GM12878 (cell line): ENCODE data around the gene ACTL7A. TPM values are rescaled to one million over a fixed set of nuclear protein-coding genes. Genes with fewer than 3 reads are reported as not detected.

ENCODE experiments used
- ATAC-seq: fragments of 200-7000 bp; cut with Tn5 transposase; 3 replicates; pipeline ENCODE4 v1.9.1; 2020; ENCODE audit warnings: mild to moderate bottlenecking, moderate library complexity
- BruUV-seq: library from RNA; stranded (reverse); fragments of 400-500 nt; replicated peaks from 2 replicates; lab custom pipeline; 2021; lab: Mats Ljungman, UMichigan
- CTCF ChIA-PET: fragments of 300-600 bp; sonication (Branson Sonifier 250); formaldehyde crosslinking; extraction: SDS; loops from one replicate; lab custom pipeline; 2021; ENCODE audit warnings: inconsistent platforms; lab: Yijun Ruan, JAX
- POLR2A ChIA-PET: fragments of 350-600 bp; formaldehyde crosslinking; extraction: SDS; loops from one replicate; lab custom pipeline; 2021; ENCODE audit warnings: inconsistent platforms; lab: Charles Lee
- RAD21 ChIA-PET: fragments of 300-600 bp; sonication (Branson Sonifier 250); formaldehyde crosslinking; loops from one replicate; lab custom pipeline; 2023; ENCODE audit warnings: antibody characterized with exemption; ENCODE audit not compliant: unreplicated experiment; lab: Charles Lee
- SMC1A ChIA-PET: fragments of 300-600 bp; sonication (Branson Sonifier 250); formaldehyde crosslinking; loops from one replicate; lab custom pipeline; 2023; ENCODE audit not compliant: unreplicated experiment, uncharacterized antibody; lab: Charles Lee
- DNase-seq: peaks from one replicate; pipeline ENCODE4 v3.0.0-alpha.2; 2011; ENCODE audit warnings: low read depth, low spot score
- FAIRE-seq: peaks from 3 replicates; lab custom pipeline; 2011; peaks lifted over from hg19 to GRCh38; lab: Jason Lieb, UNC
- H2AFZ ChIP-seq: 2 replicates; pipeline ENCODE4 v1.6.0; 2011; ENCODE audit warnings: low read depth, low read length, control low read depth; ENCODE audit not compliant: control insufficient read depth
- H3K27ac ChIP-seq: 2 replicates; pipeline ENCODE4 v1.5.1; 2011; ENCODE audit warnings: control low read depth; ENCODE audit not compliant: control insufficient read depth, insufficient read depth
- H3K27me3 ChIP-seq, 2 experiments: replicated peaks in 1 of 2; 2 replicates each; pipeline versions ENCODE4 v1.6.0 to v1.6.1; 2011; ENCODE audit warnings: low read length in 1 of 2; ENCODE audit not compliant: control insufficient read depth in 2 of 2, insufficient read depth in 2 of 2
- H3K36me3 ChIP-seq, 2 experiments: 2 replicates each; pipeline ENCODE4 v1.5.1; 2011; ENCODE audit warnings: low read length in 1 of 2; ENCODE audit not compliant: control insufficient read depth in 2 of 2, insufficient read depth in 2 of 2
- H3K4me1 ChIP-seq: 2 replicates; pipeline ENCODE4 v1.6.1; 2011; ENCODE audit warnings: mild to moderate bottlenecking, low read length, moderate library complexity, mixed read lengths; ENCODE audit not compliant: control insufficient read depth, insufficient read depth
- H3K4me2 ChIP-seq: 2 replicates; pipeline ENCODE4 v1.6.0; 2011; ENCODE audit warnings: control low read depth; ENCODE audit not compliant: control insufficient read depth, insufficient read depth
- H3K4me3 ChIP-seq: fragments of 200-600 bp; sonication (generic); 2 replicates; pipeline ENCODE4 v1.5.1; 2016
- H3K79me2 ChIP-seq: 2 replicates; pipeline ENCODE4 v1.6.0; 2011; ENCODE audit warnings: low read length; ENCODE audit not compliant: control insufficient read depth, insufficient read depth
- H3K9ac ChIP-seq: 2 replicates; pipeline ENCODE4 v1.8.0; 2011; ENCODE audit warnings: low read length, control low read depth, mixed read lengths; ENCODE audit not compliant: control insufficient read depth, insufficient read depth
- H3K9me3 ChIP-seq: replicated peaks from 3 replicates; pipeline ENCODE4 v1.5.1; 2011; ENCODE audit warnings: mild to moderate bottlenecking, low read length; ENCODE audit not compliant: control insufficient read depth, insufficient read depth
- H4K20me1 ChIP-seq: 2 replicates; pipeline ENCODE4 v1.6.0; 2011; ENCODE audit not compliant: control insufficient read depth, insufficient read depth
- CHD4 ChIP-seq: fragments of 200-600 bp; sonication (generic); IDR thresholded peaks from 2 replicates; pipeline ENCODE4 v1.6.1; 2016; ENCODE audit warnings: mild to moderate bottlenecking
- ESRRA ChIP-seq: IDR thresholded peaks from 2 replicates; pipeline ENCODE4 v1.6.1; 2012; ENCODE audit warnings: mild to moderate bottlenecking, low read length, improper control_type of control experiment
- POLR2A ChIP-seq: IDR thresholded peaks from 2 replicates; pipeline ENCODE4 v1.6.1; 2011; ENCODE audit warnings: low read depth, mild to moderate bottlenecking, low read length
- RAD21 ChIP-seq: IDR thresholded peaks from 2 replicates; pipeline ENCODE4 v1.6.1; 2011; ENCODE audit warnings: mild to moderate bottlenecking, low read depth, low read length, moderate library complexity; ENCODE audit not compliant: insufficient read depth
- RELB ChIP-seq: fragments of 450-650 bp; IDR thresholded peaks from 2 replicates; pipeline ENCODE4 v1.6.1; 2017; ENCODE audit warnings: low read depth, mild to moderate bottlenecking, moderate library complexity
- SIX5 ChIP-seq: IDR thresholded peaks from 2 replicates; pipeline ENCODE4 v1.6.1; 2011; ENCODE audit warnings: mild to moderate bottlenecking, low read depth, low read length, moderate library complexity; ENCODE audit not compliant: severe bottlenecking
- SRF ChIP-seq, 2 experiments: IDR thresholded peaks; 2 replicates each; pipeline ENCODE4 v1.6.1; 2011; ENCODE audit warnings: low read depth in 2 of 2, low read length in 2 of 2, mild to moderate bottlenecking in 1 of 2, moderate library complexity in 1 of 2
- SUPT20H ChIP-seq: IDR thresholded peaks from 2 replicates; pipeline ENCODE4 v1.6.1; 2011; ENCODE audit warnings: low read depth, mild to moderate bottlenecking, low read length, moderate library complexity, borderline replicate concordance; ENCODE audit not compliant: control insufficient read depth
- ZBED1 ChIP-seq: IDR thresholded peaks from 2 replicates; pipeline ENCODE4 v1.6.1; 2016; ENCODE audit warnings: borderline replicate concordance
- WGBS: methylation state at CpG from one replicate; pipeline ENCODE4 v1.1.6; 2016; ENCODE audit warnings: low lambda C conversion rate; ENCODE audit not compliant: insufficient replicate concordance, insufficient coverage; ENCODE audit errors: missing lambda C conversion rate; 5-methylcytosine and 5-hydroxymethylcytosine counted together
- in situ Hi-C: fragments of 300-500 bp; cut with MboI; formaldehyde crosslinking; loops from 9 replicates; pipeline ENCODE4 v1.14.3; 2018; ENCODE audit warnings: mixed read lengths
- intact Hi-C: fragments of 100-400 bp; cut with micrococcal nuclease; formaldehyde crosslinking; loops from one replicate; pipeline ENCODE4 v1.14.2; 2022; ENCODE audit not compliant: unreplicated experiment
- polyA plus RNA-seq, 11 experiments: library from polyadenylated mRNA; depleted of rRNA in 4 of 11; unstranded in 6 of 11; stranded (reverse) in 5 of 11; fragments of >200 nt; fragmentation: Nextera tagmentation in 4 of 11; fragmentation: Illumina TruSeq in 1 of 11; extraction: Ambion mirVana in 4 of 11; extraction: Trizol in 1 of 11; gene quantifications; 1 replicate in 1 of 11; 2 replicates in 10 of 11; pipeline versions ENCODE4 v1.2.1 to v1.2.3, GENCODE V29; 2011 to 2016; ENCODE audit warnings: inconsistent platforms in 2 of 11, missing spikeins in 2 of 11, low read depth in 1 of 11
- total RNA-seq, 4 experiments: library from RNA; depleted of rRNA in 3 of 4; stranded (reverse); fragments of >200 nt in 3 of 4; fragmentation: Illumina TruSeq in 1 of 4; extraction: Trizol in 1 of 4; gene quantifications; 2 replicates each; pipeline versions ENCODE4 v1.2.1 to v1.2.3, GENCODE V29; 2013 to 2021
- TF ChIP-seq, protein P1 (sequence below): fragments of 450-650 bp; IDR thresholded peaks from 2 replicates; pipeline ENCODE4 v1.6.1; 2016; ENCODE audit warnings: mild to moderate bottlenecking
- TF ChIP-seq, protein P2 (sequence below): fragments of 450-650 bp; IDR thresholded peaks from 2 replicates; pipeline ENCODE4 v1.6.1; 2017; ENCODE audit warnings: borderline replicate concordance
- TF ChIP-seq, protein P3 (sequence below): fragments of 450-650 bp; IDR thresholded peaks from 2 replicates; pipeline ENCODE4 v1.6.1; 2016; ENCODE audit warnings: mild to moderate bottlenecking, moderate library complexity, borderline replicate concordance
- TF ChIP-seq, protein P4 (sequence below): fragments of 450-650 bp; formaldehyde crosslinking; IDR thresholded peaks from 2 replicates; pipeline ENCODE4 v1.4.0; 2022; ENCODE audit warnings: mild to moderate bottlenecking, moderate library complexity

ACTL7A gene
- total and polyA plus RNA-seq, 10 of the 15 experiments (the other 5 are each of a cell fraction or from before 2014, with no cell fraction given): not detected

DNA sequence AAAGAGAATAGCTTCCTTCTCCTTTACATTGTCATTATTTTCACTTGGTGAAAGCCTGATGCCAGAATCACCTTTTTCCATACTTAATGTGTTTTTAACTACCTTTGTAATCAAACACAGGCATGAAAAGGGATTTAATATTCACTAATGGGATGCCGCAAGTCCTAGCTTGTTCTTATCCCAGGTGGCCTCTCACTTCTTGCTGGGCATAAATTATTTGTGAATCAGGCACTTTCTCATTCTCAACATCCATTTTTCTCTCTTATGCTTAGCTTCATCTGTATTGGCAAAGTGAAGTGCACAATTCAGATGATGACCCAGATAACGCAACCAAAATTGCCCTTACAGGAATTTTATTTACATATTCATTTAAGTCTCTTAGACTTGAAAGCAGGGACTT is 17.2 kb upstream of the ACTL7A start:
- H3K4me2 ChIP-seq: no peak overlapping the region
- H3K9me3 ChIP-seq: no peaks in the 10 kb centered on the region
- no peak for DNase-seq
- BruUV-seq: no TSS peak
- no peak overlapping the region for H3K9ac ChIP-seq
- H3K27ac ChIP-seq: no peak overlapping the region
- no peak for ATAC-seq
- SMC1A ChIA-PET: no interaction called here
- intact Hi-C loops: loop anchor here (10.0 kb wide), 1 partner anchor 60 kb away; no protein-coding TSS in a partner anchor
- no peak for FAIRE-seq
- TF ChIP-seq, protein P1, sequence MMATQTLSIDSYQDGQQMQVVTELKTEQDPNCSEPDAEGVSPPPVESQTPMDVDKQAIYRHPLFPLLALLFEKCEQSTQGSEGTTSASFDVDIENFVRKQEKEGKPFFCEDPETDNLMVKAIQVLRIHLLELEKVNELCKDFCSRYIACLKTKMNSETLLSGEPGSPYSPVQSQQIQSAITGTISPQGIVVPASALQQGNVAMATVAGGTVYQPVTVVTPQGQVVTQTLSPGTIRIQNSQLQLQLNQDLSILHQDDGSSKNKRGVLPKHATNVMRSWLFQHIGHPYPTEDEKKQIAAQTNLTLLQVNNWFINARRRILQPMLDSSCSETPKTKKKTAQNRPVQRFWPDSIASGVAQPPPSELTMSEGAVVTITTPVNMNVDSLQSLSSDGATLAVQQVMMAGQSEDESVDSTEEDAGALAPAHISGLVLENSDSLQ: no peak
- TF ChIP-seq, protein P2, sequence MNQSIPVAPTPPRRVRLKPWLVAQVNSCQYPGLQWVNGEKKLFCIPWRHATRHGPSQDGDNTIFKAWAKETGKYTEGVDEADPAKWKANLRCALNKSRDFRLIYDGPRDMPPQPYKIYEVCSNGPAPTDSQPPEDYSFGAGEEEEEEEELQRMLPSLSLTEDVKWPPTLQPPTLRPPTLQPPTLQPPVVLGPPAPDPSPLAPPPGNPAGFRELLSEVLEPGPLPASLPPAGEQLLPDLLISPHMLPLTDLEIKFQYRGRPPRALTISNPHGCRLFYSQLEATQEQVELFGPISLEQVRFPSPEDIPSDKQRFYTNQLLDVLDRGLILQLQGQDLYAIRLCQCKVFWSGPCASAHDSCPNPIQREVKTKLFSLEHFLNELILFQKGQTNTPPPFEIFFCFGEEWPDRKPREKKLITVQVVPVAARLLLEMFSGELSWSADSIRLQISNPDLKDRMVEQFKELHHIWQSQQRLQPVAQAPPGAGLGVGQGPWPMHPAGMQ: no peak
- TF ChIP-seq SUPT20H (no peak), ESRRA (no peak), POLR2A (no peak), CHD4 (no peak), RELB (no peak), ZBED1 (no peak), SIX5 (no peak), RAD21 (no peak), SRF (IDR thresholded peaks at IDR 0.05; ENCODE audit: low read depth in 2 of 2, low read length in 2 of 2) (no peak)
- TF ChIP-seq, protein P3, sequence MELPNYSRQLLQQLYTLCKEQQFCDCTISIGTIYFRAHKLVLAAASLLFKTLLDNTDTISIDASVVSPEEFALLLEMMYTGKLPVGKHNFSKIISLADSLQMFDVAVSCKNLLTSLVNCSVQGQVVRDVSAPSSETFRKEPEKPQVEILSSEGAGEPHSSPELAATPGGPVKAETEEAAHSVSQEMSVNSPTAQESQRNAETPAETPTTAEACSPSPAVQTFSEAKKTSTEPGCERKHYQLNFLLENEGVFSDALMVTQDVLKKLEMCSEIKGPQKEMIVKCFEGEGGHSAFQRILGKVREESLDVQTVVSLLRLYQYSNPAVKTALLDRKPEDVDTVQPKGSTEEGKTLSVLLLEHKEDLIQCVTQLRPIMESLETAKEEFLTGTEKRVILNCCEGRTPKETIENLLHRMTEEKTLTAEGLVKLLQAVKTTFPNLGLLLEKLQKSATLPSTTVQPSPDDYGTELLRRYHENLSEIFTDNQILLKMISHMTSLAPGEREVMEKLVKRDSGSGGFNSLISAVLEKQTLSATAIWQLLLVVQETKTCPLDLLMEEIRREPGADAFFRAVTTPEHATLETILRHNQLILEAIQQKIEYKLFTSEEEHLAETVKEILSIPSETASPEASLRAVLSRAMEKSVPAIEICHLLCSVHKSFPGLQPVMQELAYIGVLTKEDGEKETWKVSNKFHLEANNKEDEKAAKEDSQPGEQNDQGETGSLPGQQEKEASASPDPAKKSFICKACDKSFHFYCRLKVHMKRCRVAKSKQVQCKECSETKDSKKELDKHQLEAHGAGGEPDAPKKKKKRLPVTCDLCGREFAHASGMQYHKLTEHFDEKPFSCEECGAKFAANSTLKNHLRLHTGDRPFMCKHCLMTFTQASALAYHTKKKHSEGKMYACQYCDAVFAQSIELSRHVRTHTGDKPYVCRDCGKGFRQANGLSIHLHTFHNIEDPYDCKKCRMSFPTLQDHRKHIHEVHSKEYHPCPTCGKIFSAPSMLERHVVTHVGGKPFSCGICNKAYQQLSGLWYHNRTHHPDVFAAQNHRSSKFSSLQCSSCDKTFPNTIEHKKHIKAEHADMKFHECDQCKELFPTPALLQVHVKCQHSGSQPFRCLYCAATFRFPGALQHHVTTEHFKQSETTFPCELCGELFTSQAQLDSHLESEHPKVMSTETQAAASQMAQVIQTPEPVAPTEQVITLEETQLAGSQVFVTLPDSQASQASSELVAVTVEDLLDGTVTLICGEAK: no peak
- TF ChIP-seq, protein P4, sequence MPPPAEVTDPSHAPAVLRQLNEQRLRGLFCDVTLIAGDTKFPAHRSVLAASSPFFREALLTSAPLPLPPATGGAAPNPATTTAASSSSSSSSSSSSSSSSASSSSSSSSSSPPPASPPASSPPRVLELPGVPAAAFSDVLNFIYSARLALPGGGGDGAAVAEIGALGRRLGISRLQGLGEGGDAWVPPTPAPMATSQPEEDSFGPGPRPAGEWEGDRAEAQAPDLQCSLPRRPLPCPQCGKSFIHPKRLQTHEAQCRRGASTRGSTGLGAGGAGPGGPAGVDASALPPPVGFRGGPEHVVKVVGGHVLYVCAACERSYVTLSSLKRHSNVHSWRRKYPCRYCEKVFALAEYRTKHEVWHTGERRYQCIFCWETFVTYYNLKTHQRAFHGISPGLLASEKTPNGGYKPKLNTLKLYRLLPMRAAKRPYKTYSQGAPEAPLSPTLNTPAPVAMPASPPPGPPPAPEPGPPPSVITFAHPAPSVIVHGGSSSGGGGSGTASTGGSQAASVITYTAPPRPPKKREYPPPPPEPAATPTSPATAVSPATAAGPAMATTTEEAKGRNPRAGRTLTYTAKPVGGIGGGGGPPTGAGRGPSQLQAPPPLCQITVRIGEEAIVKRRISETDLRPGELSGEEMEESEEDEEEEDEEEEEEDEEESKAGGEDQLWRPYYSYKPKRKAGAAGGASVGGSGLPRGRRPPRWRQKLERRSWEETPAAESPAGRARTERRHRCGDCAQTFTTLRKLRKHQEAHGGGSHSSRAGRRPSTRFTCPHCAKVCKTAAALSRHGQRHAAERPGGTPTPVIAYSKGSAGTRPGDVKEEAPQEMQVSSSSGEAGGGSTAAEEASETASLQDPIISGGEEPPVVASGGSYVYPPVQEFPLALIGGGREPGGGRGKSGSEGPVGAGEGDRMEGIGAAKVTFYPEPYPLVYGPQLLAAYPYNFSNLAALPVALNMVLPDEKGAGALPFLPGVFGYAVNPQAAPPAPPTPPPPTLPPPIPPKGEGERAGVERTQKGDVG: no peak
- TF ChIP-seq, all 136 proteins: peak for 0
- WGBS: 91% methylated on average over 2 of the region's 2 CpGs
- Histone ChIP-seq H3K79me2 (no peaks in the 10 kb centered on the region), H3K4me1 (no peaks in the 10 kb centered on the region), H3K27me3 (no peaks in the 10 kb centered on the region), H4K20me1 (no peaks in the 10 kb centered on the region), H3K4me3 (no peak overlapping the region), H2AFZ (no peak overlapping the region), H3K36me3 (no peaks in the 10 kb centered on the region)
- ChIA-PET POLR2A (no interaction called here), RAD21 (no interaction called here), CTCF (no interaction called here)
- in situ Hi-C loops: no loop called here
